ENCODE data around the gene STK17B.

GRCh38 chr2:196169516-196169915 lies 1.9 kb downstream of the STK17B start:
- TF ChIP-seq, protein P1, sequence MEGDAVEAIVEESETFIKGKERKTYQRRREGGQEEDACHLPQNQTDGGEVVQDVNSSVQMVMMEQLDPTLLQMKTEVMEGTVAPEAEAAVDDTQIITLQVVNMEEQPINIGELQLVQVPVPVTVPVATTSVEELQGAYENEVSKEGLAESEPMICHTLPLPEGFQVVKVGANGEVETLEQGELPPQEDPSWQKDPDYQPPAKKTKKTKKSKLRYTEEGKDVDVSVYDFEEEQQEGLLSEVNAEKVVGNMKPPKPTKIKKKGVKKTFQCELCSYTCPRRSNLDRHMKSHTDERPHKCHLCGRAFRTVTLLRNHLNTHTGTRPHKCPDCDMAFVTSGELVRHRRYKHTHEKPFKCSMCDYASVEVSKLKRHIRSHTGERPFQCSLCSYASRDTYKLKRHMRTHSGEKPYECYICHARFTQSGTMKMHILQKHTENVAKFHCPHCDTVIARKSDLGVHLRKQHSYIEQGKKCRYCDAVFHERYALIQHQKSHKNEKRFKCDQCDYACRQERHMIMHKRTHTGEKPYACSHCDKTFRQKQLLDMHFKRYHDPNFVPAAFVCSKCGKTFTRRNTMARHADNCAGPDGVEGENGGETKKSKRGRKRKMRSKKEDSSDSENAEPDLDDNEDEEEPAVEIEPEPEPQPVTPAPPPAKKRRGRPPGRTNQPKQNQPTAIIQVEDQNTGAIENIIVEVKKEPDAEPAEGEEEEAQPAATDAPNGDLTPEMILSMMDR (conservative IDR thresholded peaks at IDR 0.05; ENCODE audit: low read depth, low read length) = no peak
- TF ChIP-seq EZH2 (IDR thresholded peaks at IDR 0.05; ENCODE audit: low read length, unreplicated experiment) = no peak
- TF ChIP-seq EZH2phosphoT487 (IDR thresholded peaks at IDR 0.05; ENCODE audit: borderline replicate concordance, low read length) = no peak
